Loucy (cell line): Measurements from ENCODE around the gene RAB4A.

Source experiments
- H2AFZ ChIP-seq: fragments of 200-600 bp; sonication (generic); 2 replicates; pipeline ENCODE4 v1.6.0; 2016; ENCODE audit warnings: antibody characterized with exemption, mild to moderate bottlenecking, low read length, moderate library complexity
- H3F3A ChIP-seq: fragments of 200-600 bp; 2 replicates; pipeline ENCODE4 v1.6.0; 2016; ENCODE audit warnings: antibody characterized with exemption, low read depth, mild to moderate bottlenecking
- H3K27me3 ChIP-seq: fragments of 200-600 bp; sonication (generic); 2 replicates; pipeline ENCODE4 v1.6.1; 2014; ENCODE audit warnings: low read length, mild to moderate bottlenecking; ENCODE audit not compliant: insufficient read depth, poor library complexity, severe bottlenecking
- H3K36me3 ChIP-seq: fragments of 200-600 bp; sonication (generic); 2 replicates; pipeline ENCODE4 v1.6.1; 2016; ENCODE audit warnings: low read length; ENCODE audit not compliant: insufficient read depth
- H3K4me1 ChIP-seq: fragments of 200-600 bp; sonication (generic); 2 replicates; pipeline ENCODE4 v1.5.1; 2014; ENCODE audit warnings: low read length, mild to moderate bottlenecking; ENCODE audit not compliant: insufficient read depth, poor library complexity, severe bottlenecking
- H3K4me2 ChIP-seq: fragments of 200-600 bp; sonication (generic); 2 replicates; pipeline ENCODE4 v1.6.0; 2014; ENCODE audit warnings: antibody characterized with exemption, low read length, low read depth, mild to moderate bottlenecking; ENCODE audit not compliant: poor library complexity, severe bottlenecking
- H3K4me3 ChIP-seq: fragments of 200-600 bp; sonication (generic); 2 replicates; pipeline ENCODE4 v1.5.1; 2014; ENCODE audit warnings: low read length, mild to moderate bottlenecking, mixed read lengths; ENCODE audit not compliant: poor library complexity, severe bottlenecking
- H3K79me2 ChIP-seq: fragments of 200-600 bp; sonication (generic); 2 replicates; pipeline ENCODE4 v1.6.1; 2014; ENCODE audit warnings: low read length; ENCODE audit not compliant: insufficient read depth
- H3K9ac ChIP-seq: fragments of 200-600 bp; sonication (generic); 2 replicates; pipeline ENCODE4 v1.6.0; 2014; ENCODE audit warnings: mild to moderate bottlenecking, low read depth, low read length, moderate library complexity; ENCODE audit not compliant: poor library complexity, severe bottlenecking
- H3K9me2 ChIP-seq: fragments of 200-600 bp; sonication (generic); replicated peaks from 2 replicates; pipeline ENCODE4 v1.6.1; 2016; ENCODE audit warnings: low read depth, low read length, mixed read lengths
- H3K9me3 ChIP-seq: fragments of 200-600 bp; sonication (generic); 2 replicates; pipeline ENCODE4 v1.6.1; 2014; ENCODE audit warnings: mild to moderate bottlenecking, antibody characterized with exemption, low read length, low read depth; ENCODE audit not compliant: insufficient read depth
- H4K20me1 ChIP-seq: fragments of 200-600 bp; sonication (generic); 2 replicates; pipeline ENCODE4 v1.6.0; 2014; ENCODE audit warnings: antibody characterized with exemption, low read length, mild to moderate bottlenecking; ENCODE audit not compliant: insufficient read depth, poor library complexity, severe bottlenecking
- EZH2phosphoT487 ChIP-seq: fragments of 200-600 bp; IDR thresholded peaks from 2 replicates; pipeline ENCODE4 v1.6.1; 2018; ENCODE audit warnings: antibody characterized with exemption, mild to moderate bottlenecking, moderate library complexity, borderline replicate concordance
- TF ChIP-seq, protein P1 (sequence below): fragments of 200-600 bp; sonication (generic); conservative IDR thresholded peaks from 2 replicates; pipeline ENCODE4 v1.5.1; 2014; ENCODE audit warnings: mild to moderate bottlenecking, antibody characterized with exemption, low read length

RAB4A gene

DNA sequence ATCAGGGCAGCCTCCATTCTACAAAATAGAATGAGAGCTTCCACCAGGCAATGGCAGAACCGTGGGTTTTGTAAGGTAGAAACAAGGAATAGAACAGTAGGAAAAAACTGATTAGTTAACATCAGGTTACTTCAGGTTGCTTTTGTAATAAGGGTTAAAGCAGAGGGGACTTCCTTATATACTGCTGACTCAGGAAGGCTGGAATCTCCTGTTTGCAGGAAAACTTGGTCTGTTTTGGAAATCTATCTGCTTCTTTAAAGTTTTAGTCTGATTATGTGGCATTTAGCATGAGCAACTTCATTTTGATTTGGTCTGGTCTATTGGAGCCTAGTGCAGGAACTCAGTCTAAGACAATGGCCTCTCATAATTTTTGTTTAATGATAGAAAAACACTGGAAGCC, 32.7 kb upstream of the RAB4A start:
- no peaks in the 10 kb centered on the region for H3K9me2 ChIP-seq
- H3K36me3 ChIP-seq = no peaks in the 10 kb centered on the region
- H2AFZ ChIP-seq = no peak overlapping the region
- H4K20me1 ChIP-seq = no peaks in the 10 kb centered on the region
- no peak overlapping the region for H3K4me2 ChIP-seq
- H3K4me3 ChIP-seq = no peak overlapping the region
- no peaks in the 10 kb centered on the region for H3K79me2 ChIP-seq
- H3F3A ChIP-seq = no peaks in the 10 kb centered on the region
- no peak for TF ChIP-seq EZH2phosphoT487
- TF ChIP-seq, protein P1, sequence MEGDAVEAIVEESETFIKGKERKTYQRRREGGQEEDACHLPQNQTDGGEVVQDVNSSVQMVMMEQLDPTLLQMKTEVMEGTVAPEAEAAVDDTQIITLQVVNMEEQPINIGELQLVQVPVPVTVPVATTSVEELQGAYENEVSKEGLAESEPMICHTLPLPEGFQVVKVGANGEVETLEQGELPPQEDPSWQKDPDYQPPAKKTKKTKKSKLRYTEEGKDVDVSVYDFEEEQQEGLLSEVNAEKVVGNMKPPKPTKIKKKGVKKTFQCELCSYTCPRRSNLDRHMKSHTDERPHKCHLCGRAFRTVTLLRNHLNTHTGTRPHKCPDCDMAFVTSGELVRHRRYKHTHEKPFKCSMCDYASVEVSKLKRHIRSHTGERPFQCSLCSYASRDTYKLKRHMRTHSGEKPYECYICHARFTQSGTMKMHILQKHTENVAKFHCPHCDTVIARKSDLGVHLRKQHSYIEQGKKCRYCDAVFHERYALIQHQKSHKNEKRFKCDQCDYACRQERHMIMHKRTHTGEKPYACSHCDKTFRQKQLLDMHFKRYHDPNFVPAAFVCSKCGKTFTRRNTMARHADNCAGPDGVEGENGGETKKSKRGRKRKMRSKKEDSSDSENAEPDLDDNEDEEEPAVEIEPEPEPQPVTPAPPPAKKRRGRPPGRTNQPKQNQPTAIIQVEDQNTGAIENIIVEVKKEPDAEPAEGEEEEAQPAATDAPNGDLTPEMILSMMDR = no peak
- no peaks in the 10 kb centered on the region for H3K9me3 ChIP-seq
- H3K9ac ChIP-seq = no peak overlapping the region
- no peaks in the 10 kb centered on the region for H3K4me1 ChIP-seq
- no peaks in the 10 kb centered on the region for H3K27me3 ChIP-seq

GRCh38 chr1:229238674-229239415, 32.1 kb upstream of the RAB4A start:
- Histone ChIP-seq H4K20me1 (no peaks in the 10 kb centered on the region), H3K9me3 (0 out of 2 replicates have a peak, but pooled peaks cover 2% of the 10 kb centered on the region), H3K27me3 (no peaks in the 10 kb centered on the region), H3F3A (no peaks in the 10 kb centered on the region), H3K4me1 (no peaks in the 10 kb centered on the region), H3K9me2 (no peaks in the 10 kb centered on the region), H3K4me3 (no peak overlapping the region), H3K79me2 (no peaks in the 10 kb centered on the region), H2AFZ (no peak overlapping the region), H3K9ac (no peak overlapping the region), H3K4me2 (no peak overlapping the region), H3K36me3 (no peaks in the 10 kb centered on the region)
- TF ChIP-seq, protein P1 = no peak
- no peak for TF ChIP-seq EZH2phosphoT487

DNA sequence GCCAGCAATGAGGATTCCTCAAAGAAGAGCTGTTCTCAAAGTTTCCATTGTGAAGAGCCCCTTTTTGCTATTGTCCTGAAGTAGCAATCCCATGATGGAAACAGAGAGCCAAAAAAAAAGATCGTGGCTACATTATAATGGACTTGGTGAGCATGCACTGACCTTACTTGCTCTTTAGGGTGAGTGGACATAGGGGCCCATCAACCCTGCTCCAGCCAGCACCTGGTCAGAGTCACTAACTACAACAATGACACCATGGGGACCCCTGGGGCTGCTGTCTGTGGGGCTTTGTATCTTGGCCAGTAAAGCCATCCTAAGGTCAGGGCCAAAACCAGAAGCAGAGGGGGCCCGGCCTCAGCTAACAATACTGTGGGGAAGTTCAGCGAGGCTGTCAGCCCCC, 30.4 kb upstream of the RAB4A start:
- Histone ChIP-seq H3K9me2 (no peaks in the 10 kb centered on the region), H4K20me1 (no peaks in the 10 kb centered on the region), H3K4me1 (no peaks in the 10 kb centered on the region), H3K36me3 (no peaks in the 10 kb centered on the region), H3F3A (no peaks in the 10 kb centered on the region), H3K9ac (no peak overlapping the region), H3K9me3 (0 out of 2 replicates have a peak, but pooled peaks cover 2% of the 10 kb centered on the region), H2AFZ (no peak overlapping the region), H3K79me2 (no peaks in the 10 kb centered on the region), H3K4me3 (no peak overlapping the region), H3K4me2 (no peak overlapping the region), H3K27me3 (no peaks in the 10 kb centered on the region)
- TF ChIP-seq, protein P1 = no peak
- no peak for TF ChIP-seq EZH2phosphoT487
